GM19043 (cell line): ENCODE results near the gene NFIA.

Experiments used
- ATAC-seq: cut with Tn5 transposase; IDR thresholded peaks from one replicate; pipeline ENCODE4 v1.9.1; 2021; ENCODE audit warnings: low read depth; ENCODE audit not compliant: unreplicated experiment

The NFIA gene

GRCh38 chr1:61285371-61285885 lies 203.1 kb downstream of the NFIA start:
- ATAC-seq = no peak

DNA sequence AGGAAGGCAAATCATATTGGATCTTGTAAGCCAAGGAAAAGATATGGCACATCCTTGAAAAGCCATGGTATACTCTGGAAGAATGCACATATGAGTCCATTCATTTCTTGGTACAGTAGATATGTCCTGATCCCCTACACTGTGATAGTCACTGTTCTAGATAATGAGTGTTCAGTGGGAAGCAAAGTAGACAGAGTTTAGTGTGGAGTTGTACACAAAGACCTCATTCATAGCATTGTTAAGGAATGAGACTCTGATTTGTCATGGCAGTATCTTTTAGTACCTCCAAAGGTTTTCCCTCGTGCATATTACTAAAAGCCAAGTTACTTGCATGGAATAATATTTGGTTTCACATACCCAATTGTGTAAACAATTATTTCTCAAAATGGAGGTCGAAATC lies 204.7 kb downstream of the NFIA start:
- ATAC-seq = no peak

GRCh38 chr1:61287734-61288133 lies 205.4 kb downstream of the NFIA start:
- no peak for ATAC-seq

GRCh38 chr1:61289232-61290098 lies 207.1 kb downstream of the NFIA start:
- ATAC-seq = no peak

- no peak for ATAC-seq
Measured at GRCh38 chr1:61290525-61290924, 208.2 kb downstream of the NFIA start.

DNA sequence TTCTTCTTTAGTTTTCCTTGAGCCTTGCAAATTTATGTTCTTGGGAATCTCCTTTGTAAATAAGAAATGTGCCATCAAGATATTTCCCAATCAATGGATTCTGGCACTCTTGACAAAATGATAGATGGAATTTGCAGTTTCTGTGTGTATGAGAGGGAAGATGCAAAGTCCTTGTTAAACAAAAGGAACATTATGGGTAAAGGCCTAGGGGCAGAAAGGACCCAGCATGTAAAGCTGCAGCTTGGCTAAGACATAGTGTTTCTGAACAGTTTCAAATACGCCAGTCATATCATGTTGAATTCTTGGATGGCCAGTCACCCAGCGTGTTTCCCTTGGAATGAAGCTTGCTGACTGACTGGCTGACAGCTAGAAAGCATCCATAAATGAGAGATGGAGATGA lies 210.8 kb downstream of the NFIA start:
- ATAC-seq = no peak

DNA sequence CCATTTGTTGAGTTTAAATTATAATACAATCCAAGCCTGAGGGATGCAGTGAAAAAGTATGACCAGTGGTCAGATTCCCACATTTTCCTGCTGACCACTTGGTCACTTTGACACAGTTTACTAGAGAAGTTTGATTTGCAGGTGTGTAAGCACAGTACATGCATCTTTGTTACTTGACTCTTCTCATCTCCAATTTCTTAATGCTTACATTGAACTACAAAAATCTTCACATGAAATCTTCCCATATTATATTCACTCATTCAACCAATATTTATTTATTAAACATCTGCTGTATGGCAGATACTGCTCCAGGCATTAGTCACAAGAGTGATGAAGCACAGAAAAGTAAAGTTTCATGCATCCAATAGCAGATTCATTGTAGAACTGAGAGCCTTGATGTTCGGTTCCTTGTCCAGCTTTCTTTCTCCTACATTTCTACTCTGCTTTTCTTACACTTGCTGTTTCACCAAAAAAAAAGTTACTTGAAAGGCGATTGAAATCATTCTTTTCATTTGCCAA lies 211.7 kb downstream of the NFIA start:
- ATAC-seq = no peak

GRCh38 chr1:61294930-61295329 lies 212.6 kb downstream of the NFIA start:
- no peak for ATAC-seq

GRCh38 chr1:61295818-61296537 lies 213.6 kb downstream of the NFIA start:
- ATAC-seq = no peak

GRCh38 chr1:61297887-61298286 lies 215.5 kb downstream of the NFIA start:
- no peak for ATAC-seq

- ATAC-seq = no peak
Measured at GRCh38 chr1:61299463-61299862, 217.1 kb downstream of the NFIA start.

- ATAC-seq = no peak
Measured at GRCh38 chr1:61300899-61301298, 218.5 kb downstream of the NFIA start.

DNA sequence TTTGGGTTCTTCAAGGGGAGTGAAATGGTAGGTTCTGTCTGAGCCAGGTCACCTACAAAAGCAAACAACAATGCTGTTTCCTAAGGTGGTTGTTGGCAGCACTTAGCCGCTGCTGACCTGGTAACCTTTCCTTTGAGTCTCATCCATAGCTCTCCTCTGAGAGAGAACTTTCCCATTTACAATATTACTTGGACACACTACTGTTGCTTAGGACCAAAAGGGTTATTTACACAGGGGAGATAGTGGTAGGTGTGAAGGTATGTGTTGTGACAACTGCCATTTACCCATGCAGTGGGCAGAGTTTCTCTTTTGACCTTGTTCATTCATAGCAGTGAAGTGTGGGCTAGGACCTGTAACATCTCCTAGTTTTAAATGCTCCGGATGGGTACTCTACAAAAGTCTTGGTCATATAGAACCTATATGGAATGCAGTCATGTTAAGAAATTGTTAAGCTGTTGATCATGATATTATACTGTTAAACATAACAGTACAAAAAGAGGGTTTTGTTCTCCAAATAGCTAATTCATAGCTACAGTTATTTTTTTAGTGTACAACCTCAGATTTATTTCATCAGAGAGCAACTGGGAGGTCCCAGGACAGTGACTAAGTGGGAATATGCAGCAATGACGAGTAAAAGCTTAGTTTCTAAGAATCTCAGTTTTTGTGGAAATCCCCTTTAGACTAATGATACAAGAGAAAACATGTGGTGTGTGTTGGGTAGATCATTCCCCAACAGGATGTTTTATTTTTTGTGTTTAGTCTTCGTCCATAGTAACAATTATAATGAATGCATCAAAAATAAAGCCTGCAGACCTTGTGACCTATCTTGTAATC lies 219.7 kb downstream of the NFIA start:
- ATAC-seq = no peak

GRCh38 chr1:61307422-61308142 lies 225.2 kb downstream of the NFIA start:
- no peak for ATAC-seq

- ATAC-seq = no peak
Measured at GRCh38 chr1:61310057-61310456, 227.7 kb downstream of the NFIA start.

GRCh38 chr1:61310538-61310937 lies 228.2 kb downstream of the NFIA start:
- ATAC-seq = no peak

DNA sequence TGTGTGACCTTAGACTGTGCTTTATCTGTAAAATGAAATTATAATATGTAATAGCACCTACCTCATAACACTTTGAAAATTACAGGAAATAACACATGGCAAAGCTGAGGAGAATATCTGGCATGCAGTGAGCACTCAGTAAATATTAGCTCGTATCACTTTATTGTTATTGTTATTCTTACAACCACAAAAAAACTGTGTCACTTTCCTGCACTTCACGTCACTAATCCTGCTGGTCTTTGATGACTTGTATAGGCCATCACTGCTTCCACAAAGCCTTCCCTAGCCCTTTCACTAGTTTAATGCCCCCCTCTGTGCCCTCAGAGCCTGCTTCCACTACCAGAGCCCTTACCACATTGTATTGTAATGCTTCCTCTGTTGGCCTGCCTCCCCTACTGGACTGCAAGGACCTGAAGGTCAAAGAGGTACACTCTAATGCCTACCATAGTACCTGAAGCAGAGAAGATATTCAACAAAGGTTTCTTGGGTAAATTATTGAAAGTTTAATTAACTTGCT lies 231.6 kb downstream of the NFIA start:
- no peak for ATAC-seq

DNA sequence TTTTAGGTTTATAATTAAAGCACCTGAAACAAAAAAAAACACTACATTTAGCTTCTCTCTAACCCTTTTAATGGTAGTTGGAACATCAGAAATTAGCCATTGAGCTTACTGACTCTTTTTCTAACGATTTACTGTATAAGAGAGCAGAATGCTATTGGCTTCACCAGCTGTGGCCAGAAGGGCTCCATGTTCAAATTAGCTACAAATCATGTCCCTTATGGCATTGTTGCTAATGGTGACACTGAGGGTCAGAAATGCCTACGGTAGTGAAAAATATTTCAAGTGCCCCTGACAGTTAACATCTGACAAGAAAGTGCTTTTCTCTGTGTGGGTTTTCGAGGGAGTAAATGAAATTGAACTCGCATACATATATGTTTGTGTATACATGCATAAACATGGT lies 232.7 kb downstream of the NFIA start:
- ATAC-seq = no peak

GRCh38 chr1:61316493-61316892 lies 234.1 kb downstream of the NFIA start:
- ATAC-seq = no peak
